Fibroblast of lung (primary cell): ENCODE measurements around the gene SFMBT2.

Experiments
- CTCF ChIP-seq, 2 donors: IDR thresholded peaks in 1 of 2; conservative IDR thresholded peaks in 1 of 2; 1 replicate in 1 of 2; 2 replicates in 1 of 2; pipeline ENCODE4 v1.5.1; 2011 to 2012; ENCODE audit warnings: low read length in 2 of 2, control low read depth in 1 of 2, inconsistent platforms in 1 of 2, low read depth in 1 of 2, mild to moderate bottlenecking in 1 of 2
- EZH2 ChIP-seq: IDR thresholded peaks from 2 replicates; pipeline ENCODE4 v1.5.1; 2012; ENCODE audit warnings: low read length, control low read depth, mild to moderate bottlenecking; ENCODE audit errors: missing control alignments

GRCh38 chr10:7337431-7338171 lies 73.2 kb downstream of the SFMBT2 start:
- TF ChIP-seq CTCF (conservative IDR thresholded peaks at IDR 0.05 in 1 of 2, IDR thresholded peaks at IDR 0.05 in 1 of 2; ENCODE audit: low read depth in 1 of 2, low read length in 2 of 2), result no peak
- TF ChIP-seq EZH2, result no peak
